Right ventricle myocardium inferior (tissue), 1 donor: Measurements from ENCODE around the gene TRAPPC3. TPM values are rescaled to one million over a fixed set of nuclear protein-coding genes. Genes with fewer than 3 reads are reported as not detected.
A peak's percentile ranks its signal among the peaks of the same experiment; 100 is the strongest.

ENCODE experiments used
- ATAC-seq: fragments of 200-7000 bp; cut with Tn5 transposase; one replicate; pipeline ENCODE4 v1.9.1; 2020; ENCODE audit warnings: mild to moderate bottlenecking, moderate library complexity
- DNase-seq: peaks from one replicate; pipeline ENCODE4 v3.0.0; 2021; ENCODE audit errors: missing footprints
- intact Hi-C: fragments of 100-400 bp; cut with DNase I; formaldehyde crosslinking; loops from one replicate; pipeline ENCODE4 v1.11.0; 2022
- total RNA-seq: library from RNA; stranded (reverse); fragmentation: NEBNext Ultra II Directional; extraction: Animal tissue kit (Norgen Biotek cat#: 25700); gene quantifications from one replicate; pipeline ENCODE4 v1.2.1, GENCODE V29; 2021
- donor health status: DM: no; HTN: yes; CAD: no; lungs with severe emphysema.

TRAPPC3 gene
- total RNA-seq, 1 donor from 2014 or later = 53.9 TPM

DNA sequence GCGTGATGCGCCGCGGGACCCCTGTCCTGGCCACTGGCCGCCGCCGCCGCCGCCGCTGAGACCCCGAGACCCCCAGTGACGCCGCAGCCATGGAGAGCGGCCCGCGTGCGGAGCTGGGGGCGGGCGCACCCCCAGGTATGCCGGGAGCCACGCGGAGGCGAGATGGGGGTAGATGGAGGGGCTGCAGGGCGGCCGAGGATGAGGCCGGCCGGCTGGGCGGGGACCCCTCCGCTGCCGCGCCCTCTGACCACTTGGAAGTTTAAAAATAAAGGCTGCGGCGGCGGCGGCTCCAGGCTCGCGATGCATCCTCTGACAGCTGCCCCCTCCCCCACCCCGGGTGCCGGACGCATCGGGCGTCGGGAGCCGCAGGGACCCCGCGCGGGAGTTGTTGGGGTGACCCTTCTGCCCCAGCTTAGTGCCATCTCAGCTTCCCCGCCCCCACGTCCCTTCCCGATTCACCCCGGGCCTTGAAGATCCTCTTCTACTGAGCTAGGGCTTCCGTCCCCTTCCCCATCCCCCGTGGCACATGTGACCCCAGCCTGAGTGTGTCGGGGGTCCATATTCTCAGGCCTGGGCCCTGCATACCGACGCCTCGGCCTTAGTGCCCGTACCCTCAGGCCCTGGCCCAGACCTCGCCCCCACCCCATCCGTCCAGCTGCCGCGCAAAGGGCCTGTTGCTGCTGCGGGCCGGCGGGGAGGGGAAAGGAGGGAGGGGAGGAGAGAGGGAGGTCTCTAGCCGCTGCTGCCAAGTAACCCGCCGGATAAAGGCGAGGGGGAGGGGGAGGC is 7.2 kb upstream of the TRAPPC3 start:
- intact Hi-C loops = no loop called here
- peak; percentile 89 for DNase-seq
- peak; percentile 52 for ATAC-seq

DNA sequence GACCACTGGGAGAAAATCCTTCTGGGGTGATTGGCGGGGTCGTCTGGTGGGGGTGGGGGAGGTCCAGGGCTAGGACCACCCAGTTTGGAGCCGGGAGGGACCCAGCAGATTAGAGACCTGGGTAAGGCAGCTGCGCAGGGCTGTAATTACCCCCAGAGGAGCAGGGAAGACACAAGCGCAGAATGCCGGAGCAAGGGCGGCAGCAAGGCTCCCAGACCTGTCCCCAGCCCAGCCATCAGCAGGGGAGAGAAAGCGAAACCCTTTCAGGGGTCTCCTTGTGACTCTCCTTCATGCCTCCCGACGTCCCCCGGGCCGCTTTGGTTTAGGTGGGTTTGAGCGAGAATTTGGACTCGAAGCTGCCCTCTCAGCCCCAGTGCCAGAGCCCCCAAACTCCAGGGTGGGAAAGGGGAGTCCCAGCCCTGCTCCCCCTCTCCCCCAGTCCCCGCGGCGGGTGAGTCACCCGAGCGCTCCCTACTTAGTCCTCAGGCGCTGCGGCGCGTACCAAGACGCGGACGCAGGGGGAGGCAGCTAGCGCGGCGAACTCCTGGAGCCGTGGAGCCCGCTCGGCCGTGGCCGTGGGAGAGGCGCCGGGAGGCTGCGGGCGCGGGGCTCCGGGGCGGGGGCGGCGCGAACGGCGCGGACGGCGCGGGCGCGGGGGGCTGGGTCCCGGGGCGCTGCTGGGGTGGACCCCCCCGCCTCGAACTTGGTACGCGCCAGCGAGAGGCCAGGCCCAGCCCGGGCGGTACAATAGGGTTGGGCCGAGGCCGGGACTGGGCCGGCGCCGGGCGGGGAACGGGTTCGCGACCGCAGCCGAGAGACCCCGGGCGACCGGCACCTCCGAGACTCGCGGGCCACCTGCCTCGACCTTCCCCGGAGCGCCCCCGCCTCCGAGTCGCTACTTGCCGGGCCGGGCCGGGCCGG is 6.4 kb upstream of the TRAPPC3 start, which contains the start of gene MAP7D1:
MAP7D1 (plus strand) TSS at position 753 of the 921 bp plus-strand sequence. CDS start 258 bp downstream, outside the sequence.
- DNase-seq = peak; percentile 95
- intact Hi-C loops = loop anchor here (2.0 kb wide), 1 partner anchor 21 kb away; no protein-coding TSS in a partner anchor
- peak; percentile 72 for ATAC-seq

DNA sequence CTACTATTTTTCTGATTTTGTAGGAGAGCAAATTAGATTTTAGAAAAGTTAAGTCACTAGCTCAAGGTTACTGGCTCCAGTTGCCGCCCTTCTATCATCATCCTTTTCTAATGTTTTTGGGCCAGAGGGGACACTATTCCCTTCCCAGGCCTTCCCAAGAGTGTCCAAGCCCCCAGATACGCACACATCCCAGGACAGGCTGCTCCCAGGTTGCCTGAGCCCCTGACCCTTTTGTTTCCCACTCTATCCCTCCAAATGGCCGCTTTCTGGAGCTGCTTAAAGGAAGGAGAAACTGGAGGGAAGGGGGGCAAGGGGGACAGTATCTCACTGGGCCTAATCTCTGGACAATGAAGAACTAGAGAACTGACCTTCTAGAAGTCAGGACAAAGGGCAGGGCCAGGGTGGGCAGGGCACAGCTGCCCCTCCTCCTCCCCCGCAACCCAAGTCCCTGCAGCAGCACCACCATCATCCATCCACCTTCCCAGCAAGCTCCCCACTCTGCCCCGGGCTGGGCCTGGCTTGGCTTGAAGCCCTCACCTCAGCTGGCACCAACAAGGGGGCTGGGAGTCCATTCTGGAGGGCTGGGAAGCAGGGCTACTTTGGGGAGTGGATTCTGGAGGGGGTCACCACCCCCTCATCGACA is 5.6 kb upstream of the TRAPPC3 start:
- peak; percentile 24 for ATAC-seq
- no peak for DNase-seq
- intact Hi-C loops = loop anchor here (2.0 to 5.0 kb wide), 2 partner anchors 22 to 232 kb away; partner anchors contain the start of gene STK40

DNA sequence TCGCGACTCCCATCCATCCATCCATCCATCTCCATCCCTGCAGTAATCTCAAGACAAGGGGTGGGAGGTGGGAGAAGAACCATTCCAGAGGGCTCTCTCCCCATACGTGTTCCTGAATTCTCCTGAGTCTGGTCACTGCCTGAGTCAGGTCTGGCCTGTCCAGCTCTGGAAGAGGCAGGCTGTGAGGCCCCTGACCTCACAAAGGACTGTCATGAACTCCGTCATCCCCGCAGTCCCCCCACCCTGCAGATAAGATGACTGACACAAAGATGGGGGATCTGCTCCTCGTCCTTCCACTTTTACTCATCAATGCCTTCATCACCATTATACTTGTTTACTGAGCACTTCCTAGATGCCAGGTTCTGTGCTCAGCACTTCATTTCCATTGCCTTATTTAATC is 5.0 kb upstream of the TRAPPC3 start:
- ATAC-seq (no peak), DNase-seq (no peak)
- intact Hi-C loops = loop anchor here (2.0 to 5.0 kb wide), 2 partner anchors 22 to 233 kb away; partner anchors contain the start of gene STK40

DNA sequence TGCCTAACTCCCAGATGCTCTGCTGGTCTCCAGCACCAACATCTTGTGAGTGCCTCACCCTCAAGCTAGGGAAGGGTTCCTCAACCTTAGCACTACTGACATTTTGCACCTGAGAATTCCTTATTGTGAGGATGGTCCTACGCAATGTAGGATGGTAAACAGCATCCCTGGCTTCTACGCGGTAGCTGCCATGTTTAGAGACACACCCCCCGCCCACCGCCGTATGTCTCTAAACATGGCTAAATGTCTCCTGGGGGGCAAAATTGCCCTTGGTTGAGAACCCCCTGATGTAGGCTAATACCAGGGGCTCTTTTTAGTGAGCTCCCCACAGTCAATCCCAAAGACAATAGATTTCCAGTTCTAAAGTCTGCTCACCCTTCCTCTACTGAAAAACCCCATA is 4.2 kb upstream of the TRAPPC3 start:
- intact Hi-C loops = loop anchor here (5.0 kb wide), 1 partner anchor 234 kb away; the partner anchor contains the start of gene STK40
- ATAC-seq (no peak), DNase-seq (no peak)

DNA sequence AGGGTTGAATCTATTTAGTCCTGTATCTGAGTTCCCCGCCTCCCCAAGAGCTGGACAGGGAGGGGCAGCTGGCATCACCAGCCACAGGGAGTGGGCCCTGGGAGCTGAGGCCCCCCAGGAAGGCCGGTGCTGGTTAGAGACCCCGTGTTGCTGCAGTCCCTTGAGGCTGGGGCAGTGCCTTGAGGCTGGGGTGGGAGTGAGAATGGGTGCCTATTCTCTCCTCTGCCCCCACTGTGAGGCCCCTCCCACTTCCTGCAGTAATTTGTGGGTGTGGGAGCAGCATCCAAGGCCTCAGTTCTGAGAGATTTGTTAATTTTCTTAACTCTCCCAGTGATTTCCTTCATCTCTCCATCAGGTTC is 2.5 kb upstream of the TRAPPC3 start:
- intact Hi-C loops = loop anchor here (5.0 kb wide), 1 partner anchor 235 kb away; the partner anchor contains the start of gene STK40
- ATAC-seq = no peak
- DNase-seq = no peak

DNA sequence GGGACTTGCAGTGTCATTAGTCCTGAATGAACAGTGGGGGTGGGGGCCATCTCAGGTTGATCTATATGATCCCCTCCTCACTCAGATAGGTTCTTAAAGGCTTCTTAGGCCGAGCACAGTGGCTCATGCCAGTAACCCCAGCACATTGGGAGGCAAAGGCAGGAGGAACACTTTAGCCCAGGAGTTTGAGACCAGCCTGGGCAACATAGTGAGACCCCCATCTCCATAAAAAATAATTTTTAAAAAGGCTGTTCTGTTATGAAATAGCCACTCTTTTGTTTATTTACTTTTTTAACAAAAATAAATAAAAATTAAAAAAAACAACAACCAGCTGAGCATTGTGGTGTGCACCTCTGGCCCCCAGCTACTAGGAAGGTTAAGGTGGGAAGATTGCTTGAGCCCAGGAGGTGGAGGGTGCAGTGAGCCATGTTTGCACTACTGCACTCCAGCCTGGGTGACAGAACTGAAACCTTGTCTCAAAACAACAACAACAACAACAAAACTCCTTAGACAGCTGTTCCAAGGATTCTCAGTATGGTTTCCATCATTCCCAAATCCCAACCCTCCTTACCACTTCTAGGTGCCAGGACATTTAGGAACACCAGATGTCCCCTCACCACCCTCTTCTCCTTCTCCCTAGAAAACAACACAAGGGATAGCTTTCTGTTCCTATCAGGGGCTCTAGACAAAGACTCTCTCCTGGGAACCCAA is 2.0 kb upstream of the TRAPPC3 start:
- ATAC-seq = no peak

DNA sequence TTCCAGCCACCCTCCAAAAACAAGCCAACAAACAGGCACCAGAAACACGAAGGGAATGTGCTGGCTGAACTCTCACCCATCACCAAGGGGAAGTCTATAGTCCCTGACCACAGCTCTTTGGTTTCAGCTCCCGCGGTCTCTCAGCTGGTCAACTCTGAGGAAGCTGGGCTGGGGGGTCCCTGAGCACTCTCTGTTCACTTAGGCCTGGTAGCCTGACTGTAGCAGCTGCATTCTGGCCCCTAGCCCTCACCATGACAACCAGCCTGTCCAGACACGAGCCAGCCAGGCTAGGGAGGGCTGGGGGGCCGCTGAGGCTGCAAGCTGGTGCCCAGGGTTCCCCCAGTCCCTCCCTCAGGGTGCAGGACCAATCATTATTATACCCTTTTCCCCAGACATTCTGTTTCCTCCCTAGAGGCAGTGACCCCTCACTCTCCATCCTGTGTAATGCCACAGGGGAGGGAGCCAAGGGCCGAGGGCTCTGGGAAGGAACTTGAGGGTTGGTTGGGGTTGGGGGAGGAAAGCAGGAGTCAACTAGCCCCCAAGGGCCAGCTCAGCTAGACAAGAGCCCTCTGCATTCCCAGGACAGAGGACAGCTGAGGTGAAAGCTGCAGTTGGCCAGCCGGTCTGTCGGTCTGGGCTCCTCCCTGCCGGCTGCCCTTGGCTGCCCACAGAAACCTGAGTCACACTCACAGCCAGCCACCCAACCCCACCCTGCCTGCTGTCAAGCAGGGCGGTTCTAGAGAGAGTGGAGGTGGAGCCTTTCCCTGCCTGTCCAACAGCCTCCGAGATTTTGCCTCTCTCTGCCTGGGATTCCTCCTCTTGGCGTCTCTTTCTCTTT is 1.2 kb upstream of the TRAPPC3 start:
- peak; percentile 83 for ATAC-seq
- peak; percentile 95 for DNase-seq
- intact Hi-C loops = loop anchor here (5.0 kb wide), 1 partner anchor 237 kb away; the partner anchor contains the start of gene STK40

More for the DNA sequence above, 2.0 kb upstream of the TRAPPC3 start:
- intact Hi-C loops = loop anchor here (5.0 kb wide), 1 partner anchor 236 kb away; the partner anchor contains the start of gene STK40
- DNase-seq = no peak

DNA sequence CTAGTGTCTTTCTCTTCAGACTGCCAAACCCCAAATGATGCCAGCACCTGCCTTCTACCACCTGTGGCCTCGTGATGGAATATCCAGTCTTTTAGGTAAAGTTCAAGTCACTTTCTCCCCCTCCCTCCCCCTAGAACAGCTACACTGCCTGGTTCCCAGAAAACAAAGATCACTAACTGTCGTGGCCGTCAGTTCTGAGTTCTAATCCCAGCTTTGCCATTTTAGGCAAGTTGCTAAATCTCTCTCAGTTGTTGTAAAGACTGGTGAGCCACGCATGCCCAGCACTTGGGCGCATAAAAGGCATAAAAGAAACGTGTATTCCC is 648 bp upstream of the TRAPPC3 start:
- intact Hi-C loops = loop anchor here (1.0 to 5.0 kb wide), 5 partner anchors 38 to 271 kb away; partner anchors contain the start of genes STK40 and THRAP3
- ATAC-seq (no peak), DNase-seq (no peak)

DNA sequence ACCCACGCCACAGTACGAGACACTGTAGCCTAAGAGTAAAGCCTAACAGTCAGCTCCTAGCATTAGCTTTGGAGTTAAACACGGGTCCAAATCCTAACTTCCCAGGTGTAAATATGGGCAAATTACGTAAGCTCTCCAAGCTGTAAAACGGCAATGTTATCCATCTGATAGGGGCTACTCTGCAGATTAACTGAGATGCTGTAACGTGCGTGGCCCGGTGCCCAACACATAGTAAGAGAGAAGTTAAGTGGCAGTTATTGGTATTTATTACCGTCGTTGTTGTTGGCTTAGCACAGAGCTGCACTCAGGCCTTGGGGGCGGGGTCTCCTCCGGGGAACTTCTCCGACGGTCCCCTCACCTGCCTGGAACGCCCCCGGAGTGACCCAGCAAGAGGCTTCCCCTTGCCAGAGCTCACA is 457 bp downstream of the TRAPPC3 start:
- intact Hi-C loops = loop anchor here (1.0 to 2.0 kb wide), 4 partner anchors 39 to 272 kb away; partner anchors contain the start of gene THRAP3
- DNase-seq (no peak), ATAC-seq (no peak)

DNA sequence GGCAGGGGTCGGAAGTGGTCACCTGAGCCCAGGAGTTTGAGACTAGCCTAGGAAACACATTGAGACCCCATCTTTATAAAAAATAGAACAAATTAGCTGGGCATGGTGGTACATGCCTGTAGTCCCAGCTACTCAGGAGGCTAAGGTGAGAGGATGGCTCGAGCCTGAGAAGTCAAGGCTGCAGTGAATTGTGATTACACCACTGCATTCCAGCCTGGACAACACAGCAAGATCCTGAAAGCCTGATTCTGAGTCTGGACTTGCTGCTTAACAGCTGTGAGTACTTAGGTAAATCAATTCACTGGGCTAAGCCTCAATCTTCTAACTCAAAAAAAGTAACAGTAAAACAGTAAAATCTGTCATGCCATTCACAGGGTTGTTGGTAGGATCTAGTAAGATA is 4.9 kb downstream of the TRAPPC3 start:
- intact Hi-C loops = no loop called here
- ATAC-seq = no peak
- no peak for DNase-seq

DNA sequence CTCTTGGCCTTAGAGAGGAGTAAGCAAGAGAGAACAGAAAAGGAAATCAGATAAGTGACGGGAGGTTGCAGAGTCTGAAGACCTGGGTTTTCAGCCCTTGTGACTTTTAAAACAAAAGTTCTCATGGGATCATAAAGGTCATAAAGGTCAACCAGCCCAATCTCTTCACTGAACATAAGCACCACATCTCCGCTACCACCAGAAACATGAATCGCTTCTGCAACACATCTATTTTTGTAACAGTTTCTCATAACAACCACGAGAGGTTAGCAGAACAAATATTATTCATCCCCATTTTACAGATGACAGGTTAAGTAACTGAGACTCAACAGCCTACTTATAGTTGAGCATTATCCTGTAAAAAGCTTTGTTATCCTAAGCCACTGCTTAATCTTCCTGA is 5.9 kb downstream of the TRAPPC3 start:
- no peak for DNase-seq
- ATAC-seq = no peak
- intact Hi-C loops = no loop called here

DNA sequence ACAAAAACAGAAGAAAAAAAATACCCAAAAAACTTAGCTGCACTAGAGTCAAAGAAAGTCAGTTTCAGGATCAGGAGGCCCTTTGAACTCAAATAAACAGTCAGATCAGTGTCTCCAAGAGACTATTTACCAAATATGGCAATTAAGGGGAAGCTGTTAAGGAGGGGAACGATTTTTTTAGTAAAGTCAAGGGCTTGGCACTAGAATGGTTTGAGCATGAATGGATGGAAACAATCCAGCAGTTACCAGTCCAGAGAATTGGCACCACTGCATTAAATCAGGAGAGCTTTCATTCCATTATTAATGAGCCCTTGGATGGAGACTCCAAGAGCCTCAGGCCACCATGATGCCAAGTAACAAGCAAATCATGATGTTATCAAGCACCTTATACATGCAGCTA is 7.2 kb downstream of the TRAPPC3 start:
- DNase-seq (no peak), ATAC-seq (no peak)
- intact Hi-C loops = no loop called here

DNA sequence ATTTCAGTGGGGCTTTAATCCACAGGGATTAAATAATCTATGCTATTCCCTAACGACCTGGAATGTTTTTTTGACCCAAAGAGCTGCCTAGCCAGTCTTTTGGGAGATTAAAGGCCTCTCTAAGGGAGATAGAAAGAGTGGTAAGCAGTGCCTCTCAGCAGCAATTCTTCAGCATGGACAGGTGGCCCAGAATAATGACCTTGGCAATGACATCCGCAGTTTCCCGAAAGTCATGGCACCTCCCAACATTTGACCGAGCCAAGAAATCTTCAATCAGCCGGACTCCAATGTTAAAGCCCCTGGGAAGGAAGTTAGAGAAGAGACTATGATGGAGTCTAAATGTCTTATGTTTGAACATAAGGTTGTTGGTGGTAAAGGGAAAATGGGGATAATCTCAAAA is 9.8 kb downstream of the TRAPPC3 start:
- ATAC-seq (no peak), DNase-seq (no peak)
- intact Hi-C loops = no loop called here

DNA sequence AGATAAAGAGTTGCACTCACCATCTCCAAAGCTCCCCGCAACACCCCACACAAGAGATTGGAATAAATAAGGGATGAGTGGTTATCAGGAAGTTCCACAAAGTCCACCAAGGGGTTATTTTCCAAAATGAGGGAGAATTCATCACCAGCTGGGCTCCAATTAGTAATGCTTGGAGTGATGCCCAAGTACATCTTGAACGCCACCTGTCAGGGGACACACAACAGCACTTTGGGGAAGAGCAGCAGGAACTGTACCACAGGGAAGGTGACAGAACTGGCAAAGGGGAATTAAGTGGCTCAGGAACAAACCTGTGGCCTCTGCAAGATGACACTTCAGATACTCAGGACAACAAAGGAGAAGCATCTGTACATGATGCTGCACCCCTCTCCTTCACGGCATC is 11.5 kb downstream of the TRAPPC3 start:
- intact Hi-C loops = no loop called here
- DNase-seq (no peak), ATAC-seq (no peak)

DNA sequence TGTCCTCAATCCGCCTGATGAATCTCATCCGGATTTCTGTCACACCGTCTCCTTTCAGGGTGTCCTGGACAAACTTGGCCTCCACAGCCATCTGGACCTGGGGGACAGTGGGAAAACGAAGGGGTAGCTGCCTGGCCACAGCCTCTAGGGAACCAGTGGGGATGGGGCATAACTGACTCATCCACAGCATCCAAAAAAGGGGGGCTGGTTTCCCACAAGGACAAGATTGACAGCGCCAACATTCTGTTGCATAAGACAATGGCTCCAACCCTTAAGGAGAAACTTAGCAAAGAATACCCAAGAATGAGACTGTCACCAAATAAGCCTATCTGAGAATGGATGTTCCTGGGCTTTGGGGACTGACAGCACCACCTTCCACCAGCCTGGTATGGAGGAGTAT is 12.1 kb downstream of the TRAPPC3 start:
- intact Hi-C loops = no loop called here
- no peak for DNase-seq
- no peak for ATAC-seq

DNA sequence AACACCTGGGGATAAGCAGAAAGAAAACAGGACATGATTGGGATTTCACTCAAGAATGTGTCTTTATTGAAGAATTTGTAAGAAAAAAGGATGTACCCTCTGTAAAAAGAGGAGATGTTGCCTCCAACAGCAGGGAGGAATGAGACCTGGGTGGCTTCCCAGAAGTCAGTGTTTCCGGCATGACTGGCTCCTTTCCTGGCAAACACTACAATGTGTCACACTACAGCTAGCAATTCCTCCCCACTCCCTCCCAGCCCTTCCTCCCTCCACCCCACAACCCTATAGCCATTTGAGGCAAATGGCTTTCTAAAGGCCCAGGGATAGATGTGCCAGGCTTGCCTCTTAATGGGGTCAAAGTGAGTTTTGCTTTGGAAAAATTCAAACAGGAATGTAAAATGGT is 12.8 kb downstream of the TRAPPC3 start:
- peak; percentile 58 for ATAC-seq
- DNase-seq = no peak
- intact Hi-C loops = no loop called here
